Measurements from ENCODE around the gene NIM1K.
"Not testable (repeated sequence)": the region's sequence is repeated elsewhere in the genome, so short reads cannot be mapped to it uniquely, and the experiment has no call there.

Gene NIM1K

GRCh38 chr5:43231977-43232376 is 40.0 kb downstream of the NIM1K start:
- DNase-seq: peak; percentile 7

GRCh38 chr5:43232943-43233833 is 41.2 kb downstream of the NIM1K start:
- DNase-seq: no peak

GRCh38 chr5:43233946-43234345 is 41.9 kb downstream of the NIM1K start:
- DNase-seq: no peak

- no peak for DNase-seq
These were observed 44.8 kb downstream of the NIM1K start for GRCh38 chr5:43236653-43237355.

GRCh38 chr5:43242196-43242595 is 50.2 kb downstream of the NIM1K start:
- no peak for DNase-seq

GRCh38 chr5:43243270-43243669 is 51.2 kb downstream of the NIM1K start:
- DNase-seq: no peak

GRCh38 chr5:43244823-43245565 is 53.0 kb downstream of the NIM1K start:
- DNase-seq: no peak

GRCh38 chr5:43245724-43246385 is 53.8 kb downstream of the NIM1K start:
- no peak for DNase-seq

GRCh38 chr5:43251754-43252153 is 59.7 kb downstream of the NIM1K start:
- no peak for DNase-seq

GRCh38 chr5:43255704-43256103 is 63.7 kb downstream of the NIM1K start:
- DNase-seq: no peak

GRCh38 chr5:43256261-43256966 is 64.4 kb downstream of the NIM1K start:
- no peak for DNase-seq

- DNase-seq: no peak
These were observed 66.1 kb downstream of the NIM1K start for GRCh38 chr5:43258116-43258515.

GRCh38 chr5:43262269-43262668 is 70.2 kb downstream of the NIM1K start:
- DNase-seq: not testable (repeated sequence)

GRCh38 chr5:43268188-43268820 is 76.3 kb downstream of the NIM1K start:
- no peak for DNase-seq

GRCh38 chr5:43270645-43271044 is 78.6 kb downstream of the NIM1K start:
- no peak for DNase-seq

- DNase-seq: no peak
These were observed 81.5 kb downstream of the NIM1K start for GRCh38 chr5:43273552-43273951.

GRCh38 chr5:43274435-43275114 is 82.5 kb downstream of the NIM1K start:
- no peak for DNase-seq

- no peak for DNase-seq
These were observed 83.4 kb downstream of the NIM1K start for GRCh38 chr5:43275391-43275790.

GRCh38 chr5:43279548-43280274 is 87.7 kb downstream of the NIM1K start:
- DNase-seq: no peak

Measured in activated naive CD4-positive, alpha-beta T cell treated with Interleukin-2 at 50 U/mL for 16 hours (primary cell).